ENCODE measurements around the gene ADIG.
"Not testable (repeated sequence)": the region's sequence is repeated elsewhere in the genome, so short reads cannot be mapped to it uniquely, and the experiment has no call there.

Gene ADIG

DNA sequence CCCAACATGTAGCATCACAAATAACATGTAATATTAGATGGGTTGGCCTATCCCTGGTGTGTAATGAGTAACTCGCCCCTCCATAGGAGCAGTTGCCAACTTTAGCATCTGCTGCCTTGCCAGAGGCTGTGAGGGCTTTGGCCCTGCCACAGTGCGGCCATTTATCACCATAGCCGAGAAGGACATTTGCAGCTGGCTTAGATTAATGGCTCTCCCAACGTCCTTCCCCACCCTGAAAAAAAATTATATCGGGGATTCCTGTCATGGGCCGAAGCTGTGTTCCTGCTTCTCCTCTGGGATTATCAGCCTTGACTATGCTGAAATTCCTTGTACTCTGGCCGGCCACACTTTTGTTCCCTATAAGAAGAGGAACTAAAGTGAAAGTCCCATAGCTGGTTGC lies 7.6 kb upstream of the ADIG start:
- DNase-seq (ENCODE audit: low read depth) = no peak

DNA sequence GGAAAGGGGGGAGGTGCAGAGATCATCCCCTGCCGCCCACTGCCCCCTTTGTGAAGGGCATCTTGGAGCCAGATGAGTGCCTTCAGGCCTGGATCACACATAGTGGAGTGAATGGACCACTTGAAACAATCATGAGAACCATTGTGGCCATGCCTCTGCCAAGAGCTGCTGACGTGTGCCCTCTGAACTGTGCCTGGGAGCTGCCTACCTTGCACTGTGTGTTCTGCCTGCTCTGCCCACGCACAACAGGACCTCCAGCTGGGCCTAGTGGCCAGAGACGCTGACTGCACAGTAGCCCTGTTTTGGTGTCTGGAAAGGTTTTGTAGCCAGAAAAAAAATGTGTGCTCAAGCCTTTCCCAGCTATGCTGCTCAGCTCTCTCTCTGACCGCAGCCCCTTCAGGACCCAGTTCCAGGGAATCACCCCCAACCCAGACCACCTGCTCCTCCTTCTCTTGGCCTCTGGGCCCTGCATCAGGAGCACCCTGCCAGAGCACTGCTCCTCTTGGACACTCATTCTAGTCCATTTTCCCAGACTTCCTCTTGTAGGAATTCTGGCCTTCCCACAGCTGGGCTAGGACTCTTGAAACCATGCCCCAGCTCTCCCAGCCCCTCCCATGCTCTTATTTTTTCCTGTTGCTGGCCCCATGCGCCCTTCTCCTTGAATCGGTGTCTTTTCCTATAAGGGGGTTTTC lies 1.6 kb upstream of the ADIG start:
- no peak for DNase-seq (ENCODE audit: low read depth)

DNA sequence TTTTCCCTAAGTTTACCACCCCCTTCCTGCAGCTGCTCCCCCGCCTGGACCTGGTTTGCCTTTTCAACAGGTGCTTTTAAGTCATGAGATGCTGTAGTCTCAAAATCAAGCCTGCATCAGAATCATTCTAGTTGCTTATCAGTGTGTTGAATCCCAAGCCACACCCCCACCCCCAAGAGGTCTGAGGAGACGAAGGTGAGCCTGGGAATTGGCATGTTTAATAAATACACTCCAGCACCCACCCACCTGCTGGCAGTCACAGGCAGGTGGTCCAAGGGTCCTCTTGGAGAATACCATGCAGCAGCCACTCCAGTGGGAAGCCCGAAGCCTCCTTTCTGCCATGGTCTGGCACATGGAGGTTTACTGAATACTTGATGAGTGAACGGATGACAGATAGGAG lies 1.1 kb upstream of the ADIG start:
- no peak for DNase-seq (ENCODE audit: low read depth)

DNA sequence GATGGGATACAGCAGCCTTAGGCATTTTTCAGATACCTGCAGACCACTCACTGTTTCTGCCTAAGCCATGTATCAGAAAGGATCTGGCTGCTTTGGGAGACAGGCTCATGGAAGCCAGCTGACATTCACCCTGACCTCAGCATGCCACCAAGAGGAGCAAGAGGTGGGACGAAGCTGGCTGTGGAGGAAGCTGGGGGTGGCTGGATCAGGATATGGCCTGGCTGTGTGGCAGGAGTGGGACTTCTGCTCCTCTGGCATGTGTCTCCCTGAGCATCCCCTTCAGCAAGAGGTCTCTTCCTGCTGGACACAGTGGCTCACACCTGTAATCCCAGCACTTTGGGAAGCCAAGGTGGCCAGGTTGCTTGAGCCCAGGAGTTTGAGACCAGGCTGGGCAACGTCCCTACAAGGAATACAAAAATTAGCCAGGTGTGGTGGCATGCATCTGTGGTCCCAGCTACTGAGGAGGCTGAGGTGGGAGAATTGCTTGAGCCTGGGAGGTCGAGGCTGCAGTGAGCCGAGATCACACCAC lies 897 bp downstream of the ADIG start:
- no peak for DNase-seq (ENCODE audit: low read depth)

DNA sequence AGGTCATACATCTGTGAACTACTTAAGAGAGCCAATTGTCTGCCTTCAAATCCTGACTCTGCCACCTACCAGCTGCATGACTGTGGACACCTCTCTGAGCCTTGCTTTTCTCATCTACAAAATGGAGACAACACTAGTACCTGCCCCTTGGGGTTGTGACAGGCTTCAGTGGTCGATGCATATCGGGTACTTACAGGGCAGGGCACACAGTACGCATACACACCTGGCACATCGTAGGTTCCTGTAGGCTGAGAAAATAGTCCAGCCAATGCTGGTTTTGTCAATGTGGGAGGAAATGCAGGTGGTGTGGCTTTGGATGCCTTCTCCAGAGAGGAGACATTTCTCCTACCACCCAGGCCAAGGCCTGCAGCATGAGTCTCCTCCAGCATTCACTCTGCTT lies 2.3 kb downstream of the ADIG start:
- DNase-seq (ENCODE audit: low read depth) = no peak

DNA sequence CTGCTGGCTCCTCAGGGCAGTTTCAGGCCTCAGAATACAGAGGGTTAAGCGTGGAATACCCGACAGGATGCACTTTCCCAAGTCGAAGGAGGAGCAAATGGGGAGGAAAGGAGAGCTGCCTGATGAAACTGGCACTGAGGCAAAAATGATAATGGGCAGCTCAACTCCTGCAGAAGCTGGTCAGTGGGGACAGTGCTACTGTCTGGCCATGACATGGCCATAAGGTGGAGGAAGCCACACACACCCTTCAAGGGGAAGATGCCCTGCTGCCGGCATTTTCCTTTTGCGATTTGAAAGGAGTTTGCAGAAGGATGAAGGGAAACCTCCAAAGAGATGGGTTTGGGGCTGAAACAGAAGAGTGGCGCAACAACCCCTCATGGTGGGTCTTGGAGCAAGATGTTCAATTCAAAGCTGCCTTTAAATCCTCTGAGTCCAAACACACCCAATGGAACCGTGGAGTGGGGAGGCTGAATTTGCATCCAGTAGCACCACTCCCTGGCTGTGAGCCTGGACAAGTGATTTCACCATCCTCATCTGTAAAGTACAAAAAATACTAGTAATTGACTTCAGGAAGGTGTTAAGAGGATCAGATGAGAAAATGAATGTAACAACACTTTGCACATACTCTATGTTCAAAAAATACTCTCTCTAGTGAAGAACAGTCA lies 3.2 kb downstream of the ADIG start:
- DNase-seq (ENCODE audit: low read depth) = no peak

DNA sequence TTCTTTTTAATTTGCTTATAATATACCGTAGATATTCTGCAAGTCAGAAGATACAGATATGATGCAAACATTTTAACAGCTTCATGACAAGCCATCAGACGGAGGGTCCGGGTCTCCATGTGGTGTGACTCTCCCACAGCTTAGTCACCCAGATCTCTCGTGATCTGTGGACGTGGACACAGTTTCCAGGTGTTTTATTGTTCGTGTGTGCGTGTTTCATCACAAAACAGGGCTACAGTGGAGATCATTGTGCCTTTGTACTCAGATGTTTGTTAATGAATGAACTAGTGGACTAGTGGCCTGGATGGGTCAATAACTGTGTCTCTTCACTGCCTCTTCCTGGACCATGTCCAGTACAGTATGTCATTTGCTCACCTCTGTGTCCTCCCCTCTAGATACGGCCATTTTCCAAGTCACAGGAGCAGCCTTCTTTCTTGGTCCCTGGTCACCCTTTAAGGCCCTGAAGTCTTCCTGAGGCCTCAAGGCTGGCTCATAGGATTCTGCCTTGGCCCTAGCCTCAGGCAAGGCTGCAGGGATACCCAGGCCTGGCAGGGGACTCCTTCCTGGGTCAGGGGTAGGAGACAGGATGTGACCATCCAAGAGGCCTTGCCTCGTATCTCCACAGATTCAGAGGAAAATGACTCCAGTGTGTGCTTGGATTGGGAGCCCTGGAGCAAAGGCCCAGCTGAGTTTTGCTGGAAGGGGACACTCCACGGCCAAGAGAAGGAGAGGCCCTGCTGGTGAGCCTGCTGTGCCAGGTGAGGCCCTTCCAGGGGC lies 4.6 kb downstream of the ADIG start:
- no peak for DNase-seq (ENCODE audit: low read depth)

DNA sequence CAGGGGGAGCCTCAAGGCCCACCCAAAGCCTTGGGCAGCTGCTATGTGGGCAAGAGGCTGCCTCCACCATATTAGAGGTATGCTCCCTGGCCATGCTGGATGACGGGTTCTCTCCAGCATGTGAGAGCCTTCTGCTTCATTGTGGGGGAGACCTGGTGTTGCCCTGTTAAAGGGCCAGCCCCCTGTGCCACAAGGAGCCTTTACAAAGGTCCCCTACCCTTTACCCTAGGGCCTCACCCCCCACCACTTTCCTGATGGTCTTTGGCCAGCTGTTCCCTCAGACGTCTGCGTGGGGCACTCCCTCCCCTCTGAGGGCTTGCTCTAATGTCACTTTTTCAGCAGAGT lies 5.2 kb downstream of the ADIG start:
- no peak for DNase-seq (ENCODE audit: low read depth)

DNA sequence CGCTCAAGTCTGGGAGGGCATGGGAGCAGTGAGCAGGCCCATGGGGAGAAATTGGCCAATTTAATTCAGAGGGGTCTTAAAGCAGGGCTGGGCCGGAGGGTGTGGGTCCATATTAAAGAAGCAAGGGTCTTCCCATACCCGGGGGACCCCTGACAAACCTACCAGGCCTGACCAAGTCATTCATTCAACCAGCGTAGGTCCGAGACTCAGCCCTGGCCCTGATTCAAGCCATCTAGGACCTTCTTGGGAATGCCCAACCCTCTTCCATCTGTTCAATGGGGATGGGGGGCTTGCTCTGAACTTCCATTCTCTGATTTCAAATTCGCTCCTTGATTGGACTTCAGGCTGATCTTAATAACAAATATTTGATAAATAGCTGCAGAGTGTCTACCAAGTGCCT lies 7.3 kb downstream of the ADIG start:
- DNase-seq (ENCODE audit: low read depth) = no peak

DNA sequence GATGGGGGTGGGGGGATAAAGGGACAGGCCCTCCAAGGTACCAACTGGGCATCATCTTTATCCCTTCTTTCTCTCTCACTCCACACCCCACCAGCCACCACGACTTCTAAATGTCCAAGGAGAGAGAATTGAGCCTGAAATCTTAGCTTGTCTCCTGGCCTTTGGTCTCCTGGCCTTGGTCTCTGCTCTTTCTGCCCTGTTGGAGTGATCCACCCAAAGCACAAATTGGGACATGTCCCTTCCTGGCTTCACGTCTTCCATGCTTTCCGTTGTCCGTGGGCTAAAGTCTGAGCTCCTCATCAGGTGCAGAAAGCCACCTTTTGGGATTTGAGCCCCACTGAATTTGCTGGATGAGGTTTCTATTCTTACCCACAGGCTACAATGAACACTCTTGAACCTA lies 8.4 kb downstream of the ADIG start:
- DNase-seq (ENCODE audit: low read depth) = no peak

DNA sequence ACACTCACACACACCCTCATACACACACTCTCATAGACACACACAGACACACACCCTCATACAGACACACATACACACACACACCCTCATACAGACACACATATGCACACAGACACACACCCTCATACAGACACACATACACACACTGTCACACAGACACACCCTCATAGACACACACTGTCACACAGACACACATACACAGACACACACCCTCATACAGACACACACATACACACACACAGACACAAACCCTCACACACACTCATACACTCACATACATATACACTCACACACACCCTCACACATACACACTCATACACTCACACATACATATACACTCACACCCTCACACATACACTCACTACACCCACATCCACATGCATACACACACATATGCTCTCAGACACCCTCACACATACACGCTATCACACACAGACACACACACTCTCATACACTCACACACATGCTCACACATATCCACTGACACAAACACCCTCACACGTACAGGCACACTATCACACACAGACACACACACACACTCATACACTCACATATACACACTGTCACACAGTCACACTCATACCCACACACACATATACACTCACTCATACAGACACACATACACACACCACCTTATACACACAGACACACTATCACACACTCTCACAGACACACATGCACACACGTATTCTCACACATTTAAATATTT lies 9.1 kb downstream of the ADIG start:
- DNase-seq (ENCODE audit: low read depth) = no peak

DNA sequence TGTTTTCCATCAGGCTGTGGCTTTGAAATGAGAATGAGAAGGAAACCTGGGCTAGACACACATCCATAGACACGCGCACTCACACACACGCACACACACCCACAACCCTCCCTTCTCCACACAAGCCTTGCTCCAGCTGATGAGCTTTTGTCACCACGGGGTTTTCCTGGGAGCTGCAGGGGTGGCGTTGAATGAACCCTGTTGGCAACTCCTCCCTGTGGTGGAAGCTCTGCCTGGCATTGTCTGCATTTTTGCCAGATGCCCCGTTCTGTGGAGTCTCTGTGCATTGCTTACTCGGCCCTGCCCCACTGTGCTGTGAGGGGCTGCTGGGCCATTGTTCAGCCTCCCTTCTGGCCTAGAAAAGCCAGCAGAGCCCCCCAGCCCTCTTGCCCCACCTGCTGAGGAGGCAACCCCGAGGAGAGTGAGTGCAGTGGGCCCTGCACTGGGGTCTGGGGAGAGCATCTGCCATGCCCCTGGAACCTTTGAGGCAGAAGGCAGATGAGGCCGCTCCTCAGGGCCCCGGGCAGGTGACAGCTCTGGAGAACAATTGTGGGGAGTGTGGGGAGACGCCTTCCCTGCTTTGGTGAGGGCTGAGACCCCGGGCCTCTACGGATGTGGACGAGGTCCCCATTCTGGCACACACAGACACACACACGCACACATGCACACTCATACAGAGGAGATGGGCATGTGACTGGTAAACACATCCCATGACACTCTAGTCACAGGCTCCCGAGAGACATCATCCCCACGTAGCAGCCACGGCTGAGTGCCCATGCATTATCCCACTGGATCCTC lies 9.9 kb downstream of the ADIG start:
- DNase-seq (ENCODE audit: low read depth) = no peak

DNA sequence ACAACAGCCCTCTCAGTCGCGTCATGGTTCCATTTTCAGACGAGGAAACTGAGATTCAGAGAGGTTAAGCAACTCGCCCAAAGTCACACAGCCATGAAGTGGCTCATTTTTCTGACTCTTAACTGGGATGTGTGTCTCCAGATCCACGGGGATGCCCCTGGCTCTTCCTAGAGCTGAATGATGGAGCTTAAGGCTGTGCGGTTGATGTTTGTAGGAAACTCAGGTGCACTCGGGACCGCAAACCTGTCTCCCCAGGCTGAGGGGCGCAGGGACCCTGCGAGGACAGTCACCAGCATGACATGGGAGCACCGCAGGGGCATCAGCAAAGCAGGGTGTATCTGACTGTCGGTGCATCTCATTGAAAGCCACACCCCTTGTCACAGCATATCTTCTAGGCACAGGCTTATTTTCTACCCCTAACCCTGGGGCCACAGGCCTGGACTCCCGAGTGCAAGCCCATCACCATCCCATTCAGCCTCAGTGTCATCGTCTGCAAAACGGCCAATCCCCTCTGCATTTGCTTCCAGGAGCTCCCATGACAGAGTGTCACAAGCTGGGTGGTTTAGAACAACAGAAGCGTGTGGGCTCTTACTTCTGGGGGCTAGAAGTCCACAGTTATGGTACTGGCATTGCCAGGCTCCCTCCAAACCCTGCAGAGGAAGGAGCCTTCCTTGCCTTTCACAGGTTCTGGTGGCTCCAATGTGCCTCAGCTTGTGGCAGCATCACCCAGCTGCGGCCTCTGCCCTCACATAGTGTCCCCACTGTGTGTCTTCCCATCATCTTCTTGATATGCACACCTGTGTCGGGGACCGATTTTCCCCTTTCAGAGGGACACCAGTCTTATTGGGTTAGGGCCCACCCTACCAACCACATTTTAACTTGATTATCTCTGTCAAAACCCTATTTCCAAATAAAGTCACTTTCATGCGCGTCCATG lies 10.7 kb downstream of the ADIG start:
- DNase-seq (ENCODE audit: low read depth) = no peak

DNA sequence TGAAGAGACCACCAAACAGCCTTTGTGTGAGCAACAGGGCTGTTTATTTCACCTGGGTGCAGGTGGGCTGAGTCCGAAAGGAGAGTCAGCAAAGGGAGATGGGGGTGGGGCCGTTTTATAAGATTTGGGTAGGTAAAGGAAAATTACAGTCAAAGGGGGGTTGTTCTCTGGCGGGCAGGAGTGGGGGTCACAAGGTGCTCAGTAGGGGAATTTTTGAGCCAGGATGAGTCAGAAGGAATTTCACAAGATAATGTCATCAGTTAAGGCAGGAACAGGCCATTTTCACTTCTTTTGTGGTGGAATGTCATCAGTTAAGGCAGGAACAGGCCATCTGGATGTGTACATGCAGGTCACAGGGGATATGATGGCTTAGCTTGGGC lies 11.4 kb downstream of the ADIG start:
- not testable (repeated sequence) for DNase-seq (ENCODE audit: low read depth)

DNA sequence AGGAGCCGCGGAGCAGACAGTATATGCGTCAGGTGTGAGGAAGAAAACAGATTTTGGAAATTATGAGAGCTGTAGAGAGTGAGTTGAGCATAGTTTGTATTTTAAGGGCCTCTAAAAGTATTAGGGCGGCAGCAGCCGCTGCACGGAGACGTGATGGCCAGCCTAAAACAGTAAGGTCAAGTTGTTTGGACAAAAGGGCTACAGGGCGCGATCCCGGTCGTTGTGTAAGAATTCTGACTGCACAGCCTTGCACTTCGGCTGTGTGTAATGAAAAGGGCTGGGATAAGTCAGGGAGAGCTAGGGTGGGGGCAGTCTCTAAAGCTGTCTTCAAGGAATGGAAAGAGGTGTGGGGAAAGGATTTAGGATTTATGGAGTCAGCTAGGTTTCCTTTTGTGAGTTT lies 13.3 kb downstream of the ADIG start:
- DNase-seq (ENCODE audit: low read depth) = not testable (repeated sequence)

DNA sequence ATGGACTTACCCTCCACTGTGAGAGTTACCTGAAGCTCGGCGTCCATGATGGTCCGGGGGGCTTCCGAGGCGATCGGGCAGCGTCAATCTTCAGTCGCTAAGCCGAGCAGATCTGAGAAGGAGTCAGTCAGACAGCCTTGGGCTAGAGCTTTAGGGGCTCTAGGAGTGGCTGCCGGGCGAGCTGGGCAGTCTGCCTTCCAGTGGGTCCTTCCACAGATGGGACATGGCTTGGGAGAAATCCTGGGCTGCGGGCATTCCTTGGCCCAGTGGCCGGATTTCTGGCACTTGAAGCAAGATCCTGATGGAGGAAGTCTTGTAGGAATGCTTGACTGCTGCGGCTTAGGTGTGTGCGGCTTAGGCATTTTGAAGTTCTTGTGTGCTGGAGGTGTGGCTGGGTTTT lies 14.9 kb downstream of the ADIG start:
- DNase-seq (ENCODE audit: low read depth) = not testable (repeated sequence)

DNA sequence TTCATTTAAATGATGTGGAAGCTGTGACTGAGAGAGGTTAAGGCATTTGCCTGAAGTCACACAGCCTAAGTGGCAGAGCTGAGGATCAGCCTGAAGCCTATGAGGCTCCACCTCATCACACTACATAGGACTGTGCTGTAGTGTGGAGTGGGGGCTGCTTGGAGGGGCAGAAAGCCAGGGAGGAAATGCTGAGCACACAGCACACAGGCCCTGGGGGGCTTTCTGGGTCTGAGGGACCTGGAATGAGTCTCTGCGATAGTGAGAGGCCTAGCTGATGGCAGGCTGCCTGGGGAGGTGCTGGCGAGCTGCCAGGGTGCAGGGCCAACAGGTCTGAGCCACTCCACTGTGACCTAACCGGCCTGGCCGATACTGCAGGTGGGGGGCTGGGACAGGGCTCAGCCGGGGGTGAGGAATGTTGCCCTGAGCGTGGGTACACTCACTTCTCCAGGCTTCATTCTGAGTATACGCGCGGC lies 18.4 kb downstream of the ADIG start:
- no peak for DNase-seq (ENCODE audit: low read depth)

DNA sequence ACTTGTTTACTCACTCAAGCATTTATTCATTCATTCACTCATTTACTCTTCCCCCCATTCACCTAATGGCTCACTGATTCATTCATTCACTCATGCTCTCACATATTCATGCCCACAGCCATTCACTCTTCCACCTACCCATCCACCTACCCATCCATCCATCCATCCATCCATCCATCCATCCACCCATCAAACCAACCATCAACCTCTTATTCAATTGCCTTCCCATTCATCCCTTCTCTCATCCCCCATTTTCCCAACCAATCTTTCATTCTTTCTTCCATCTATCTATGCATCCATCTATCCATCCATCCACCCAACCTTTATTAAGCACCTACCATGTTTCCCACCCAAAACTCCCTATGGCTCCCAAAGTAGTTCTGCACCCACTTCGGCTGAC lies 19.1 kb downstream of the ADIG start:
- DNase-seq (ENCODE audit: low read depth) = no peak

DNA sequence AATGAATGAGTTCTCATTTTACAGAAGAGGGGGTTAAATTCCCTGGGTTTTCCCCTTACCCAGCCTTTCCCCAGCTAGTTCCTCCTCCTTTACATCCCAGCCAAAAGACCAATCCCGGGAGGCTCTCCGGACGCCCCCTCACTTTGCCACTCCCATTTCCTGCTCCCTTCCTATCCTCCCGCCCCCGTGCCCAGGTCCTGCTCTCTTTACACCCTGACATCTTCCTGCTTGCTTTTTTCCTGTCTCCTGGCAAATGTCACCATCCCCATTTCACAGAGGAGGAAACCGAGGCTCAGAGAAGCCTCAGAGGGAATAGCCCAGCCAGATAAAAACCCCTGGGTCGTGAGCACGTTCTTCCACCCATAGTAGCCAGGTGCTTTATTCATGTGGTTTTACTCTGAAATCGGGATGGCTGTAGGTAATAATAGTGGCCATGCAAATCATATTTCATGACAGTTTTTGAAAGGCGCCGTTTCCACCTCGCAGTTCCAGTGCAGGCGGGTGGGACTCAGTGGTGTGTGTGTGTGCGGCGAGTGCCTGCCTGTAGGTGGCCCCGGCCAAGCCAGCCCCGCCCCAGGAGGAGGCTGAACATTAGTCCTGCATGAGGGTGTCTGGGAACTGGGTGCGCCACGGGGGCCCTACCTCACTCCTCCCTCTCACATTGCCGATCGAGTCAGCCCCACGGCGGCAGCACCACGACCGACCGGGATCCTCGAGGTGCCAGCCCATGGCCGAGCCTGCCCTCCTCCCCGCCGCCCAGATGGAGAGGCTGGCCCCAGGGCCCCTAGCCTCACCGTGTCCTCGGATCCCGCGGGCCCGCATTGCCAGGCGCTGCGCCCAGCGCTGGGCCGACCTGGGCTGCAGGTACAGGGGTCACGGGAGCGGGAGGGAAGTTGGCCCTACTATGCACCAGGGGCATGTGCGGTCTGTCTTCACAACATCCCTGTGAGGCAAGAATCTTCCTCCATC lies 20.5 kb downstream of the ADIG start, which contains the start of gene ARHGAP40:
Gene ARHGAP40, plus strand, starts transcription at position 594 of the 969 bp plus-strand sequence.
- DNase-seq (ENCODE audit: low read depth) = no peak

Measured in fibroblast of the conjunctiva (primary cell).